Measurements from ENCODE around the gene GPATCH1. TPM values are rescaled to one million over a fixed set of nuclear protein-coding genes. Genes with fewer than 3 reads are reported as not detected.
A peak's percentile ranks its signal among the peaks of the same experiment; 100 is the strongest.

GPATCH1 gene
- total RNA-seq, 1 donor from 2014 or later: 8.2 TPM

DNA sequence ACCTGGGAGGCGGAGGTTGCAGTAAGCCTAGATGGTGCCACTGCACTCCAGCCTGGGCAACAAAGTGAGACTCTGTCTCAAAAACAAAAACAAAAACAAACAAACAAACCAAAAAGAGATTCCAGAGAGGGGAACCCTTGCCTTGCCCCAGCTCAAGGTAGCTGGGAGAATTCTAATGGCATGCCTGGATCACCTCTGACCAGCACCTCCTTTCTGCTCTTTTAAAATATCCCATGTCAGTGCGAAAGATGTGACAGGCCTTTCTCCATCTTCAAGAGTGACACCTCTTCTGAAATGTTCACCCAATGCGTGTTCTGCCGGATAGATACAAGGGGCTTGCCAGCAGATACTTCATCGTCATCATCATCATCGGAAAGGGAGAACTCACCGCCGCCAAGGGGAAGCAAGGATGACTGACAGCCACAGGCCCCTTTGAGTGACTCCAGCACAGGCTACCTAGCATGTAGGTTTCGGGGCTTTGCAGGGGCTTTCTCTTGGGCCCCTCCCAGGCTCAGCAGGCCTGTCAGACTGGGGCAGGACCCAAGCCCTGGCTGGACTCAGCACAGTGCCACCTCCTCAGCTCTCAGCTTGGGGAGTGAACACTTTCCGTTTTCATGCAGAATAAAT lies 94.3 kb downstream of the GPATCH1 start:
- Mint-ChIP-seq H3K27ac (ENCODE audit: unreplicated experiment) (peak overlapping the region; percentile 94), H3K27me3 (ENCODE audit: unreplicated experiment) (peaks cover 6% of the 10 kb centered on the region), H3K4me1 (ENCODE audit: unreplicated experiment) (peaks cover 31% of the 10 kb centered on the region), H3K36me3 (ENCODE audit: unreplicated experiment) (no peaks in the 10 kb centered on the region), H3K4me3 (ENCODE audit: unreplicated experiment) (peak overlapping the region; percentile 92), H3K9me3 (ENCODE audit: unreplicated experiment) (no peaks in the 10 kb centered on the region)
- TF ChIP-seq, protein P1, sequence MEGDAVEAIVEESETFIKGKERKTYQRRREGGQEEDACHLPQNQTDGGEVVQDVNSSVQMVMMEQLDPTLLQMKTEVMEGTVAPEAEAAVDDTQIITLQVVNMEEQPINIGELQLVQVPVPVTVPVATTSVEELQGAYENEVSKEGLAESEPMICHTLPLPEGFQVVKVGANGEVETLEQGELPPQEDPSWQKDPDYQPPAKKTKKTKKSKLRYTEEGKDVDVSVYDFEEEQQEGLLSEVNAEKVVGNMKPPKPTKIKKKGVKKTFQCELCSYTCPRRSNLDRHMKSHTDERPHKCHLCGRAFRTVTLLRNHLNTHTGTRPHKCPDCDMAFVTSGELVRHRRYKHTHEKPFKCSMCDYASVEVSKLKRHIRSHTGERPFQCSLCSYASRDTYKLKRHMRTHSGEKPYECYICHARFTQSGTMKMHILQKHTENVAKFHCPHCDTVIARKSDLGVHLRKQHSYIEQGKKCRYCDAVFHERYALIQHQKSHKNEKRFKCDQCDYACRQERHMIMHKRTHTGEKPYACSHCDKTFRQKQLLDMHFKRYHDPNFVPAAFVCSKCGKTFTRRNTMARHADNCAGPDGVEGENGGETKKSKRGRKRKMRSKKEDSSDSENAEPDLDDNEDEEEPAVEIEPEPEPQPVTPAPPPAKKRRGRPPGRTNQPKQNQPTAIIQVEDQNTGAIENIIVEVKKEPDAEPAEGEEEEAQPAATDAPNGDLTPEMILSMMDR (IDR thresholded peaks at IDR 0.05): no peak
- no peak for DNase-seq (ENCODE audit: extremely low spot score, unreplicated experiment)

DNA sequence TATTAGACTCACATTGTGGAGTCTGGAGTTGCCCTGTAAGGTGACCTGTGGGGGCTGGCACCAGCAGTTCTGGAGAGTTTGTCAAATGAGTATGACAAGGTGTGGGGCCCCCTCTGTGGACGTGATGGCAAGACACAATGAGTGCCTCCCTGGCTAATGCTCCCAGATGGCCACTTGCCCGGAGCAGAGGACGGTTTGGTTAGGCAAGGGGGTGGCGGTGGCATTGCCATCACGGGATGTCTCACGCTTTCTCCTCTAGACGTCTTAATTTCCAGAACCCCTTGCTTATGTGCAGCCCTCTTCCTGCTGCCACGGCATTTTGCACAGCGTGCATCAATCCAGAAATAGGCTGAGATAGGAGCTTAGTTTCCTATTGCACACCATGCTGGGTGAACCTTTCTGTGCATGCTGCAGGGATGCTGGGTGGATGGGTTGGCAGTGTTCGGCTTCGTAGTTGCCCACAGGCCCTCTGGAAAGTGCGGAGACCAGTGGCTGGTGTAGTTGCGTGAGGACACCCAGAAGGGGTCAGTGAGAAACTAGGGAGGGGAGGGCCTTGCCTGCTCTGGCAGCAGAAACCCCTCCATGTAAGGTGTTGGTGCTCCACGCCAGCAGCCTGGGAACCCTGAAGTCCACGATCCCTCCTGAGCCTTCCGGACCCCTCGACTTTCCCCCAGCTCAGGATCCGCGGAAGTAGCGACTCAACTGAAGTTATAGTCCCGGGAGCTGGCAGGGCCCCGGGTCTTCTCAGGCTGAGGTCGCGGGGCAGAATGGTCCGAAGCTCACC lies 95.1 kb downstream of the GPATCH1 start:
- Mint-ChIP-seq H3K9me3 (ENCODE audit: unreplicated experiment) (no peaks in the 10 kb centered on the region), H3K4me1 (ENCODE audit: unreplicated experiment) (peaks cover 31% of the 10 kb centered on the region), H3K4me3 (ENCODE audit: unreplicated experiment) (peak overlapping the region; percentile 92), H3K27ac (ENCODE audit: unreplicated experiment) (peak overlapping the region; percentile 94), H3K36me3 (ENCODE audit: unreplicated experiment) (no peaks in the 10 kb centered on the region), H3K27me3 (ENCODE audit: unreplicated experiment) (peaks cover 6% of the 10 kb centered on the region)
- TF ChIP-seq, protein P1 (IDR thresholded peaks at IDR 0.05): no peak
- no peak for DNase-seq (ENCODE audit: extremely low spot score, unreplicated experiment)

DNA sequence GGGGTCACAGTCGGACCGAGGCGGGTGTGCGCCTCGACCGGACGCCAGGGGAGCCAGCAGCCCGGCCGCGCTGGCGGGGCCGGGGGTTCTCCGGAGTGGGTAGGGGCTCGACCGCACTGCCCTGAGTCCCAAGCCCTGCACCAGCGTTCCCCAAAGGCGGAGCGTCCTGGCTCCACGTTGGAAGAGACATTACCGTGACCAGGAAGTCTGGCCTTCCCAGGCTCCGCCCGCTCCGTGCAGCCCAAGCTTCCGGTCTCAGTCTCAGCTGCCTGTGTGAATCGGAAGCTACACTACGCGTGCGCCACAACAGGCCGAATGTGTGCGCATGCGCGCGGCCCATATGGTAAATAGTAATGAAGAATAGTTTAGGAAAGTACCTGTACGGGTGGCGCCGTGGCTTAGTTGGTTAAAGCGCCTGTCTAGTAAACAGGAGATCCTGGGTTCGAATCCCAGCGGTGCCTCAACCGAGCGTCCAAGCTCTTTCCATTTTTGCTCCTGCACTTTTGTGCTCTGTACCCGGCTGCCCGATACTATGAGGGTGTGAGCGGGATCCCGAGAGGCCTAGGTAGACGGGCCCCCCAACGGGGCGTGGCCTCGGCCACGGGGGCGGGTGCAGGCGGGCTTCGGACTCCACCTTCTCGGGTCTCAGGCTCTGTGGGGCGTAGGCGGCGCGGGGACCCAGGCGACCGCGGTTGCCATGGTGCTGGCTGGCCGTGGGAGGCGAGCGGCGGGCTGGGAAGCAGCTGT lies 95.9 kb downstream of the GPATCH1 start:
- H3K36me3 Mint-ChIP-seq (ENCODE audit: unreplicated experiment): no peaks in the 10 kb centered on the region
- TF ChIP-seq, protein P1 (IDR thresholded peaks at IDR 0.05): peak; percentile 36
- H3K27me3 Mint-ChIP-seq (ENCODE audit: unreplicated experiment): peaks cover 6% of the 10 kb centered on the region
- peaks cover 30% of the 10 kb centered on the region for H3K4me1 Mint-ChIP-seq (ENCODE audit: unreplicated experiment)
- H3K4me3 Mint-ChIP-seq (ENCODE audit: unreplicated experiment): peak overlapping the region; percentile 92
- H3K27ac Mint-ChIP-seq (ENCODE audit: unreplicated experiment): peak overlapping the region; percentile 94
- H3K9me3 Mint-ChIP-seq (ENCODE audit: unreplicated experiment): no peaks in the 10 kb centered on the region
- peak; percentile 99 for DNase-seq (ENCODE audit: extremely low spot score, unreplicated experiment)

DNA sequence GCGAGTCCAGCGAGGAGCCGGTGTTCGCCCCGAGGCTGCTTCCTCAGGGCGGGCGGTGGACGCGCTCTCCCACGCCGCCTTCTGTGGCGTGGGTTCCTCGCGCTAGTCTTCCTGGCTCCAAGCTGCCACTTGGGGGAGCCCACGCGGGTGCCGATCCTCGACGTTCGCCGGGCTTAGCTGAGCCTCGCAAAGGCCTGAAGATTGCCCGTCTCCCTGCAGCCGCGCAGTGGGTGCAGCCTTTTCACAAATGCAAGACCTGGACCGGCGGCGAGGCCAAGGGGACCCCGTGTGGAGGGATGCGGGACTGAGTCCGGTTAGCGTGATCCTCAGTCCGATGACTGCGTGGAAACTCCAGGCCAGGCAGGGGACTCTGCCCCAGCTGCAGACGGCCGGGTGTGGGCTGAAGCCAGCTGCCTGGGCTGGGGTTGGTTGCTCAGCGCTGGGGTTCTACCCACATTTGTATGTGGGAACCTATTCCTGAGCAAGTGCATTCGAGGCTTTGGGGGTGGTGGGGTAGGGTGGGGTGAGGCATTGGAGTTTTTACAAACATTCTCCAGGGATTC lies 96.5 kb downstream of the GPATCH1 start:
- Mint-ChIP-seq H3K4me1 (ENCODE audit: unreplicated experiment) (peaks cover 24% of the 10 kb centered on the region), H3K27ac (ENCODE audit: unreplicated experiment) (peak overlapping the region; percentile 94), H3K27me3 (ENCODE audit: unreplicated experiment) (peaks cover 6% of the 10 kb centered on the region), H3K36me3 (ENCODE audit: unreplicated experiment) (no peaks in the 10 kb centered on the region), H3K9me3 (ENCODE audit: unreplicated experiment) (no peaks in the 10 kb centered on the region), H3K4me3 (ENCODE audit: unreplicated experiment) (peak overlapping the region; percentile 92)
- TF ChIP-seq, protein P1 (IDR thresholded peaks at IDR 0.05): peak; percentile 52
- DNase-seq (ENCODE audit: extremely low spot score, unreplicated experiment): no peak

Other genes with a start within 250 kb of the GPATCH1 start
- gene SLC7A9, start 211.4 kb upstream of the GPATCH1 start, total RNA-seq: 0.37 and 0.78 TPM in 2 replicates
- gene CEP89, start 109.2 kb upstream of the GPATCH1 start, total RNA-seq: 32.9 and 38.6 TPM in 2 replicates
- gene FAAP24, start 108.9 kb upstream of the GPATCH1 start, total RNA-seq: 4.1 and 5.5 TPM in 2 replicates
- 4.0 and 4.9 TPM in 2 replicates for gene RHPN2, start 16.3 kb upstream of the GPATCH1 start, total RNA-seq
- gene WDR88, start 50.9 kb downstream of the GPATCH1 start, total RNA-seq: not detected in 2 replicates
- 49.8 and 52.3 TPM in 2 replicates for gene LRP3, start 113.1 kb downstream of the GPATCH1 start, total RNA-seq
- gene SLC7A10, start 144.7 kb downstream of the GPATCH1 start, total RNA-seq: not detected in 2 replicates
- gene CEBPA, start 221.4 kb downstream of the GPATCH1 start, total RNA-seq: 0.86 and 1.4 TPM in 2 replicates

All from osteocyte (in vitro differentiated cells).